Embryonic facial prominence (tissue), 1 donor: ENCODE results near the gene GOLGA2.
"Not testable (repeated sequence)": the region's sequence is repeated elsewhere in the genome, so short reads cannot be mapped to it uniquely, and the experiment has no call there.

ENCODE experiments used
- DNase-seq: peaks from one replicate; pipeline ENCODE4 v3.0.0-alpha.2; 2016; ENCODE audit errors: extremely low spot score

Gene GOLGA2

DNA sequence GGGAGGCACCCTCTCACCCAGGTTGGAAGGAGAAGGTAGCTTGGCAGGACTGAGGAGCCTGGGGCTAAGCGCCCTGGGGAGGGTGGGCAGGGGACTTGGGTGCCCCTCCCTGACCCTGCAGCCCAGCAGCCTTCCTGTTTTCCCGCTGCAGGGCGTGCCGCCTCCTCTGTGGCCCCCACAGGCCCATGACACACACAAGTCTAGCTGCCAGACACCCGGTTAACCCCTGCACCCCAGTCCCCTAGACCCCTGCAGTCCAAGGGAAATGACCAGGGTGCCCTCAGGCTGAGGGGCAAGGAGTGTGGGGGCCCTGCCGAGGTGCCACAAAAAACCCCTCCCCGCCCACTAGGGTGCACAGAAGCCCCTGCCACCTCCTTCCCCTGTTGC is 33.0 kb downstream of the GOLGA2 start:
- DNase-seq = no peak

DNA sequence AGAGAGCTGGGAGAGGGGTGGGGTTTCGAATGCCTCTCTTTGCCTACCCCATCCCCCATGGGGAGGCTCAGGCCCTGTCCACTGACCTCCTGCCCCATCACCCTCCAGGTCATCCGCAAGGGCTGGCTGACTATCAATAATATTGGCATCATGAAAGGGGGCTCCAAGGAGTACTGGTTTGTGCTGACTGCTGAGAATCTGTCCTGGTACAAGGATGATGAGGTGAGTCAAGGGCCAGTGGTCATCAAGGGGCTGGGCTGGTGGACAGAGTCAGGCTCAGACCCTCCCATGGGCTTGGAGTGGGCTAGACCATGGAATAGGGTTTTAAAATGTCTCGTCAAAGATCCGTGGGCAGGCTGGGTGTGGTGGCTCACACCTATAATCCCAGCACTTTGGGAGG is 33.7 kb downstream of the GOLGA2 start:
- no peak for DNase-seq

GRCh38 chr9:128233817-128234406 is 41.9 kb downstream of the GOLGA2 start:
- DNase-seq = no peak

GRCh38 chr9:128232528-128233428 is 43.0 kb downstream of the GOLGA2 start:
- DNase-seq = no peak

- no peak for DNase-seq
Observed at GRCh38 chr9:128231638-128232527, 43.9 kb downstream of the GOLGA2 start.

- DNase-seq = not testable (repeated sequence)
Observed at GRCh38 chr9:128230897-128231296, 44.9 kb downstream of the GOLGA2 start.

GRCh38 chr9:128226412-128226801 is 49.4 kb downstream of the GOLGA2 start:
- DNase-seq = no peak

GRCh38 chr9:128225770-128226411 is 49.9 kb downstream of the GOLGA2 start:
- no peak for DNase-seq

DNA sequence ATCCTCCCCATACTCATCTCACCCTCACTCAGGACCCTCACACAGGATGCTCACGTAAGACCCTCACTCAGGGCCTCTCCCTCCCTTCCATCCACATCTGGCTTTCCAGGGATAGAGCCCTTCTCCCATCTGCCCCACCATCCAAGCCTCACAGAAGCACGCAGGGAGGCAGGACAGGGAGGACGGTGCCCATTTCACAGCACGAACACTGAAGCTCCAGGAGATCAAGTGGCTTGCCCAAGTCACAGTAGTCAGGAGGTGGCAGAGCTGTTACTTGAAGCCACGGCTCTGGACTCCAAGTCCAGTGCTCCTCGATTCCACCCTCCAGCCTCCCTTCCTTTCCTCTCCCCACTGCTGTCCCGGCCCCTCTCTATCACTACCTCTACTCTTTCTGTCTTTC is 50.9 kb downstream of the GOLGA2 start:
- DNase-seq = no peak

- no peak for DNase-seq
Observed at GRCh38 chr9:128222880-128223670, 52.7 kb downstream of the GOLGA2 start.

DNA sequence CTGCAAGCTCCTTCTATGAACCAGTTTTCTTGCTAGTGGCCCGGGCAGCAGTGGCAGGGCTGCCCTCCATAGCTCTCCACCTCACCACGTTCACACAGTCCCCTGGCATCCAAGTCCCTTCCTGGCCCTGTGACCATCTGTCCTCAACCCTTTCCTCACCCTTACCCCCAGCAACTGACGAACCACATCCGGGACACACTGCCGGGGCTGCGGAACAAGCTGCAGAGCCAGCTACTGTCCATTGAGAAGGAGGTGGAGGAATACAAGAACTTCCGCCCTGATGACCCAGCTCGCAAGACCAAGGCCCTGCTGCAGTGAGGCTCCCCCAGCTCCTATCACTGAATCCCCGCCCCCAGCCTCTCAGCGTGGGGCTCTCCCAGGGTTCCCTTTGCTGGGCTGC is 53.8 kb downstream of the GOLGA2 start:
- DNase-seq = no peak

- no peak for DNase-seq
Observed at GRCh38 chr9:128219831-128220230, 56.0 kb downstream of the GOLGA2 start.

GRCh38 chr9:128218518-128219389 is 57.1 kb downstream of the GOLGA2 start:
- peak; percentile 45 for DNase-seq

DNA sequence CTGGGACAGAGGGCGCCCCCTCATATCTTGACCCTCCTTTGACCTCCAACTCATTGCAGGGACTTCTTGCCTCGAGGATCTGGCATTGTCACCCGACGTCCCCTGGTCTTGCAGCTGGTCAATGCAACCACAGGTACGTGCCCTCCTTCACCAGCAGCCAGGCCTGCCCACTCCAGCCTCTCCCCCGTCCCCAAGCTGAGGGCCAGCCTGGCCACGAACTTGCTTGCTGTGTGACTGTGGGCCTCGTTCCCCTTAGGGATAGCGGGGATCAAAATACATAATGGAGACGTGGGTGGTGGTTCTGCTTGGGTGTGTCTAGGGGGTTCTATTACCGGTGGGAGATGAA is 57.7 kb downstream of the GOLGA2 start:
- DNase-seq = no peak

DNA sequence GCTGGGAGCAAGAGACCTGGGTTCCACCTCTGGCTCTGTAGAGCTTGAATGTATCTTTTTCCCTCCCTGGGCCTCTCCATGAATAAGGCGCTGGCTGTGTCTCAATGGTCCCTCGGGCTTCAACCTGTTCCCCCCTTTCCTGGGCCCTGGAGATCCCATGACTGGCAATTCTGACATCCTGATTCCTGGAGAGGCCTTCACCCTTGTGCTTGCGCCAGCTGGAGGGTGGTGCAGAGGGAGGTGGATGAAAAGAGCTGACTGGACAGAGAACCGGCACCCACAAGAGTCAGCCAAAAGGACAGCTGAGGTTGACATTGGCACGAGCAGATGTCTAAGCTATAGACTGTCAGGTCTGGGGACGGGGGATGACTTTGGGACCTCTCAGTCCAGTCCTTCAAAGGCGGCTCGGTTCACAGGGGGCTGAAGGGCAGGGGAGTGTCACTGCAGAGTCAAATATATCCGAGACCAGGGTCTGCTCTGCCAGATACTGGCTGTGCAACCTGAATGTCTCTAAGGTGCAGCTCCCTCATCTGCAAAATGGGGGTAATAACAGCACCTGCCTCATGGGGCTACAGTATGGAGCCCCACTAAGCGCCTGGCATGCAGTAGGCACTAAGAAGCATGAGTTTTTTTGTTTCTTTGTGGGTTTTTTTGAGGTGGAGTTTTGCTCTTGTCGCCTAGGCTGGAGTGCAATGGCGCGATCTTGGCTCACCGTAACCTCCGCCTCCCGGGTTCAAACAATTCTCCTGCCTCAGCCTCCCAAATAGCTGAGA is 58.8 kb downstream of the GOLGA2 start:
- no peak for DNase-seq

DNA sequence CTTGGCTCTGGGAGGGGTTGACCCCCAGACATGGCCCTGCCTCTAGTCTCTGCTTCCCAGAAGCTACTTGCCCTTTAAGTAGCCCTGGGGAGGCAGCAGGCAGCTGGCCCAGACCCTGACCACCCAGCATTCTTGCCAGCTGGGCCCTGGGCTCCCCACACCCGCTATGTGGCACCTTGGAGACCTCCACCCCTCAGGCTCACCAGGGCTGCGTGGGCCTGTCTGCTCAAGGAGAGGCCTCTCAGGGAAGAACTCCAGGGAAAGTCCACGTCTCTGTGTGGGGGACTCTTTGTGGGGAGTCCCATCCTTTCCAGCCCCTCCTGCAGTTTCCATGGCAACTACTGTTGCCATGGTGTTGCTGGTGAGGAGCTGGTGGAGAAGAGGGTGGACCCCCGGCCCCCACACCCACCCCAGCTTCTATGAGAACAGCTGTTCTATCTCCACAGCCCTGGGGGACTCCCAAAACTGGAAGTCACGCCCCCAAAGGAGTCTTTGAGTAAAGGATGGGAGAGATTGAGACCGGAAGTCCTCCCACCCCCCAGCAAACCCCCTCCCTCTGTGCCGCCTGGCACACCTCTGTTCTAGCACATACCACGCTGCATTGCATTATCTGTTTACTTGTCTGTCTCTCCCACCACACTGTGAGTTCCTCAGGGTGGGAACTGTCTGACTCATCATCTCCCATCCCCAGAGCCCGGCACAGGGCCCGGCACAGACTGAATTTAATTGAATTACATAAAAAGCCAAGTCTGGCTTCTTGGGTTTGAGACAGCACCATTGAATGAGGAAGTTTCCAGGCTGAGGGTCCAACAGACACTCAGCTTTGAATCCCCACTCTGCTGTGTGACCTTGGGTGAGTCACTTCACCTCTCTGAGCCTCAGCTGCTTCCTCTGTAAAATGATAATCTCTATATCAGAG is 60.1 kb downstream of the GOLGA2 start:
- no peak for DNase-seq

- DNase-seq = no peak
Observed at GRCh38 chr9:128214571-128215490, 61.0 kb downstream of the GOLGA2 start.
